HepG2 (cell line): ENCODE measurements around the gene UFSP2. TPM values are rescaled to one million over a fixed set of nuclear protein-coding genes. Genes with fewer than 3 reads are reported as not detected.

Source experiments
- CAMTA2 ChIP-seq: sonication (generic); formaldehyde crosslinking; IDR thresholded peaks from 2 replicates; pipeline ENCODE4 v1.4.0; 2020; ENCODE audit warnings: mild to moderate bottlenecking, missing genetic modification reagents, borderline replicate concordance
- EHMT2 ChIP-seq: fragments of 200-600 bp; sonication (generic); IDR thresholded peaks from 2 replicates; pipeline ENCODE4 v1.7.0; 2017; ENCODE audit warnings: antibody characterized with exemption, low read depth, low read length, borderline replicate concordance
- GTF3A ChIP-seq: sonication (generic); formaldehyde crosslinking; conservative IDR thresholded peaks from 2 replicates; pipeline ENCODE4 v1.4.0; 2020; ENCODE audit warnings: mild to moderate bottlenecking, missing genetic modification reagents
- RXRB ChIP-seq: IDR thresholded peaks from 2 replicates; pipeline ENCODE4 v1.6.1; 2016; ENCODE audit warnings: borderline replicate concordance, missing genetic modification reagents, missing compliant biosample characterization
- SOX6 ChIP-seq, 2 experiments: fragments of 450-650 bp in 1 of 2; sonication (generic) in 1 of 2; formaldehyde crosslinking in 1 of 2; IDR thresholded peaks; 2 replicates each; pipeline versions ENCODE4 v1.4.0 to v1.6.1; 2017 to 2020; ENCODE audit warnings: antibody characterized with exemption in 1 of 2, mild to moderate bottlenecking in 1 of 2, missing genetic modification reagents in 1 of 2
- YEATS2 ChIP-seq: sonication (generic); formaldehyde crosslinking; IDR thresholded peaks from 2 replicates; pipeline ENCODE4 v1.4.0; 2020; ENCODE audit warnings: missing genetic modification reagents, borderline replicate concordance
- ZNF12 ChIP-seq: sonication (generic); formaldehyde crosslinking; IDR thresholded peaks from 2 replicates; pipeline ENCODE4 v1.5.0; 2020; ENCODE audit warnings: missing genetic modification reagents
- ZNF230 ChIP-seq: sonication (generic); formaldehyde crosslinking; IDR thresholded peaks from 2 replicates; pipeline ENCODE4 v1.4.0; 2020; ENCODE audit warnings: mild to moderate bottlenecking, missing genetic modification reagents
- ZNF296 ChIP-seq: sonication (generic); formaldehyde crosslinking; conservative IDR thresholded peaks from 2 replicates; pipeline ENCODE4 v1.5.0; 2020; ENCODE audit warnings: mild to moderate bottlenecking, missing genetic modification reagents
- ZNF350 ChIP-seq: sonication (generic); formaldehyde crosslinking; IDR thresholded peaks from 2 replicates; pipeline ENCODE4 v1.4.0; 2020; ENCODE audit warnings: mild to moderate bottlenecking, low read depth, missing genetic modification reagents, borderline replicate concordance
- ZNF616 ChIP-seq: sonication (generic); formaldehyde crosslinking; IDR thresholded peaks from 2 replicates; pipeline ENCODE4 v1.5.0; 2020; ENCODE audit warnings: low read depth, mild to moderate bottlenecking, missing genetic modification reagents
- ZNF709 ChIP-seq: sonication (generic); formaldehyde crosslinking; IDR thresholded peaks from 2 replicates; pipeline ENCODE4 v1.5.0; 2020; ENCODE audit warnings: mild to moderate bottlenecking, missing genetic modification reagents
- ZNF891 ChIP-seq: sonication (generic); formaldehyde crosslinking; IDR thresholded peaks from 2 replicates; pipeline ENCODE4 v1.5.0; 2020; ENCODE audit warnings: mild to moderate bottlenecking, missing genetic modification reagents
- polyA plus RNA-seq, 8 experiments: library from polyadenylated mRNA; depleted of rRNA in 3 of 8; stranded (reverse) in 7 of 8; unstranded in 1 of 8; fragments of >200 nt; fragmentation: Illumina TruSeq in 4 of 8; extraction: Trizol in 4 of 8; gene quantifications; 2 replicates each; pipeline versions ENCODE4 v1.2.1 to v1.2.3, GENCODE V29; 2011 to 2016; ENCODE audit warnings: low read depth in 4 of 8, missing spikeins in 1 of 8, mixed read lengths in 1 of 8; ENCODE audit not compliant: insufficient read depth in 1 of 8
- total RNA-seq, 5 experiments: library from RNA; depleted of rRNA; stranded (reverse); fragments of >200 nt; fragmentation: Illumina TruSeq; extraction: Trizol; gene quantifications; 2 replicates each; pipeline ENCODE4 v1.2.3, GENCODE V29; 2016; ENCODE audit warnings: low read depth in 1 of 5
- TF ChIP-seq, protein P1 (sequence below): sonication (generic); formaldehyde crosslinking; IDR thresholded peaks from 2 replicates; pipeline ENCODE4 v1.4.0; 2020; ENCODE audit warnings: missing genetic modification reagents
- TF ChIP-seq, protein P2 (sequence below): sonication (generic); formaldehyde crosslinking; IDR thresholded peaks from 2 replicates; pipeline ENCODE4 v1.9.0; 2021; ENCODE audit warnings: missing genetic modification reagents, mild to moderate bottlenecking, borderline replicate concordance
- TF ChIP-seq, protein P3 (sequence below): sonication (generic); formaldehyde crosslinking; IDR thresholded peaks from 2 replicates; pipeline ENCODE4 v1.8.0; 2022; ENCODE audit warnings: mild to moderate bottlenecking, missing genetic modification reagents
- TF ChIP-seq, protein P4 (sequence below): sonication (generic); formaldehyde crosslinking; IDR thresholded peaks from 2 replicates; pipeline ENCODE4 v1.4.0; 2020; ENCODE audit warnings: missing genetic modification reagents
- TF ChIP-seq, protein P5 (sequence below): sonication (generic); formaldehyde crosslinking; IDR thresholded peaks from 2 replicates; pipeline ENCODE4 v1.5.1; 2020; ENCODE audit warnings: missing genetic modification reagents, mild to moderate bottlenecking, borderline replicate concordance

Gene UFSP2
- total and polyA plus RNA-seq, 2 of the 13 experiments (the other 11 are each of a cell fraction or from before 2014, with no cell fraction given): 24.1 to 32.3 TPM

DNA sequence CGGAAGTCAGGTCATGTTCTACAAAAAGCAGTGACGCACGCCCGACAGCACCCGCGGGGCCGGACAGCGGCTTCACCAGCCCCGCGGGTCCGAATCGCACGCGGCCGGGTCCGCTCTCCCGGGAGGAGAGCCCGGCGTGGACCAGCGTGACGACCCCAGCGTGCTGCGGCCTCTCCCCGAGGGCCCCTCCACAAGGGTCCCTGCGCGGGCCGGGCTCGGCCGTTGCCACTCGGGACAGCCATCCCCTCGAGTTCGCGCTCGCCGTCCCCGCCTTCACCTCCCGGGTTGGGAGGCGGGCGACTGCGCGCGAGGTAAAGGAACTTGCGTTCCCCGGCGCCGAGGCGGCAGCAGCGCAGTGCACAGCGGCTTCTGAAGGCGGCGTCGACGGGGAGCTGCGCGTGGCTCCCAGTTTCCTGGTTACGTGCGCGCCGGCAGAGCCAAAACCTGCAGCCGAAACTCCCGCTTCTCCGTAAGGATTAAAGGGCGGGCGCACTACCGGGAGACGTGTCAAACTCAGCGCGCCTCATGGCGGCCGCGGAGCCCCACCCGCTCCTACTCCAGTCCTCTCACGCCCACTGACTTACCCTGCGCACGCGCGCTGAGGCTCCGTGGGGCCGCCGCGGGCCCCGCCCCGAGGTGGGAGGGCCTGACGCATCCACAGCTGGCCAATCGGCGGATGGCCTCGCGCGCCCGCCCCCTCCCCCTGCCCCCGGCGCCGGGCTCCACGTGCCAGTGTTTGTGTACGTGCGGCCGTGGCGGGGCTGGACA lies 29.6 kb downstream of the UFSP2 start (continued):
- TF ChIP-seq ZNF709: peak; percentile 98
- TF ChIP-seq GTF3A (CRISPR knock-in tag): no peak
- no peak for TF ChIP-seq SOX6 (IDR thresholded peaks at IDR 0.05)
- TF ChIP-seq SOX6 (CRISPR knock-in tag; IDR thresholded peaks at IDR 0.05): no peak; the same call in 1 of the 2 replicates
- peak; percentile 97 for TF ChIP-seq ZNF891
- TF ChIP-seq ZNF12 (CRISPR knock-in tag): no peak
- peak; percentile 91 for TF ChIP-seq ZNF616 (CRISPR knock-in tag)
- TF ChIP-seq, protein P1, sequence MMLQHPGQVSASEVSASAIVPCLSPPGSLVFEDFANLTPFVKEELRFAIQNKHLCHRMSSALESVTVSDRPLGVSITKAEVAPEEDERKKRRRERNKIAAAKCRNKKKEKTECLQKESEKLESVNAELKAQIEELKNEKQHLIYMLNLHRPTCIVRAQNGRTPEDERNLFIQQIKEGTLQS: peak; percentile 61
- peak; percentile 45 for TF ChIP-seq RXRB
- TF ChIP-seq, protein P2, sequence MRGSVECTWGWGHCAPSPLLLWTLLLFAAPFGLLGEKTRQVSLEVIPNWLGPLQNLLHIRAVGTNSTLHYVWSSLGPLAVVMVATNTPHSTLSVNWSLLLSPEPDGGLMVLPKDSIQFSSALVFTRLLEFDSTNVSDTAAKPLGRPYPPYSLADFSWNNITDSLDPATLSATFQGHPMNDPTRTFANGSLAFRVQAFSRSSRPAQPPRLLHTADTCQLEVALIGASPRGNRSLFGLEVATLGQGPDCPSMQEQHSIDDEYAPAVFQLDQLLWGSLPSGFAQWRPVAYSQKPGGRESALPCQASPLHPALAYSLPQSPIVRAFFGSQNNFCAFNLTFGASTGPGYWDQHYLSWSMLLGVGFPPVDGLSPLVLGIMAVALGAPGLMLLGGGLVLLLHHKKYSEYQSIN (CRISPR knock-in tag): no peak
- TF ChIP-seq CAMTA2 (CRISPR knock-in tag): peak; percentile 85; the same call in 1 of the 2 replicates
- peak; percentile 99 for TF ChIP-seq ZNF230 (CRISPR knock-in tag)
- TF ChIP-seq EHMT2: no peak
- TF ChIP-seq, protein P3, sequence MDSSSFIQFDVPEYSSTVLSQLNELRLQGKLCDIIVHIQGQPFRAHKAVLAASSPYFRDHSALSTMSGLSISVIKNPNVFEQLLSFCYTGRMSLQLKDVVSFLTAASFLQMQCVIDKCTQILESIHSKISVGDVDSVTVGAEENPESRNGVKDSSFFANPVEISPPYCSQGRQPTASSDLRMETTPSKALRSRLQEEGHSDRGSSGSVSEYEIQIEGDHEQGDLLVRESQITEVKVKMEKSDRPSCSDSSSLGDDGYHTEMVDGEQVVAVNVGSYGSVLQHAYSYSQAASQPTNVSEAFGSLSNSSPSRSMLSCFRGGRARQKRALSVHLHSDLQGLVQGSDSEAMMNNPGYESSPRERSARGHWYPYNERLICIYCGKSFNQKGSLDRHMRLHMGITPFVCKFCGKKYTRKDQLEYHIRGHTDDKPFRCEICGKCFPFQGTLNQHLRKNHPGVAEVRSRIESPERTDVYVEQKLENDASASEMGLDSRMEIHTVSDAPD (CRISPR knock-in tag): peak; percentile 97
- peak; percentile 91; the same call in 1 of the 2 replicates for TF ChIP-seq ZNF296 (CRISPR knock-in tag)
- peak; percentile 79 for TF ChIP-seq ZNF350
- TF ChIP-seq, protein P4, sequence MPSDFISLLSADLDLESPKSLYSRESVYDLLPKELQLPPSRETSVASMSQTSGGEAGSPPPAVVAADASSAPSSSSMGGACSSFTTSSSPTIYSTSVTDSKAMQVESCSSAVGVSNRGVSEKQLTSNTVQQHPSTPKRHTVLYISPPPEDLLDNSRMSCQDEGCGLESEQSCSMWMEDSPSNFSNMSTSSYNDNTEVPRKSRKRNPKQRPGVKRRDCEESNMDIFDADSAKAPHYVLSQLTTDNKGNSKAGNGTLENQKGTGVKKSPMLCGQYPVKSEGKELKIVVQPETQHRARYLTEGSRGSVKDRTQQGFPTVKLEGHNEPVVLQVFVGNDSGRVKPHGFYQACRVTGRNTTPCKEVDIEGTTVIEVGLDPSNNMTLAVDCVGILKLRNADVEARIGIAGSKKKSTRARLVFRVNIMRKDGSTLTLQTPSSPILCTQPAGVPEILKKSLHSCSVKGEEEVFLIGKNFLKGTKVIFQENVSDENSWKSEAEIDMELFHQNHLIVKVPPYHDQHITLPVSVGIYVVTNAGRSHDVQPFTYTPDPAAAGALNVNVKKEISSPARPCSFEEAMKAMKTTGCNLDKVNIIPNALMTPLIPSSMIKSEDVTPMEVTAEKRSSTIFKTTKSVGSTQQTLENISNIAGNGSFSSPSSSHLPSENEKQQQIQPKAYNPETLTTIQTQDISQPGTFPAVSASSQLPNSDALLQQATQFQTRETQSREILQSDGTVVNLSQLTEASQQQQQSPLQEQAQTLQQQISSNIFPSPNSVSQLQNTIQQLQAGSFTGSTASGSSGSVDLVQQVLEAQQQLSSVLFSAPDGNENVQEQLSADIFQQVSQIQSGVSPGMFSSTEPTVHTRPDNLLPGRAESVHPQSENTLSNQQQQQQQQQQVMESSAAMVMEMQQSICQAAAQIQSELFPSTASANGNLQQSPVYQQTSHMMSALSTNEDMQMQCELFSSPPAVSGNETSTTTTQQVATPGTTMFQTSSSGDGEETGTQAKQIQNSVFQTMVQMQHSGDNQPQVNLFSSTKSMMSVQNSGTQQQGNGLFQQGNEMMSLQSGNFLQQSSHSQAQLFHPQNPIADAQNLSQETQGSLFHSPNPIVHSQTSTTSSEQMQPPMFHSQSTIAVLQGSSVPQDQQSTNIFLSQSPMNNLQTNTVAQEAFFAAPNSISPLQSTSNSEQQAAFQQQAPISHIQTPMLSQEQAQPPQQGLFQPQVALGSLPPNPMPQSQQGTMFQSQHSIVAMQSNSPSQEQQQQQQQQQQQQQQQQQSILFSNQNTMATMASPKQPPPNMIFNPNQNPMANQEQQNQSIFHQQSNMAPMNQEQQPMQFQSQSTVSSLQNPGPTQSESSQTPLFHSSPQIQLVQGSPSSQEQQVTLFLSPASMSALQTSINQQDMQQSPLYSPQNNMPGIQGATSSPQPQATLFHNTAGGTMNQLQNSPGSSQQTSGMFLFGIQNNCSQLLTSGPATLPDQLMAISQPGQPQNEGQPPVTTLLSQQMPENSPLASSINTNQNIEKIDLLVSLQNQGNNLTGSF (CRISPR knock-in tag): peak; percentile 98
- peak; percentile 77; the same call in 1 of the 2 replicates for TF ChIP-seq YEATS2
- TF ChIP-seq, protein P5, sequence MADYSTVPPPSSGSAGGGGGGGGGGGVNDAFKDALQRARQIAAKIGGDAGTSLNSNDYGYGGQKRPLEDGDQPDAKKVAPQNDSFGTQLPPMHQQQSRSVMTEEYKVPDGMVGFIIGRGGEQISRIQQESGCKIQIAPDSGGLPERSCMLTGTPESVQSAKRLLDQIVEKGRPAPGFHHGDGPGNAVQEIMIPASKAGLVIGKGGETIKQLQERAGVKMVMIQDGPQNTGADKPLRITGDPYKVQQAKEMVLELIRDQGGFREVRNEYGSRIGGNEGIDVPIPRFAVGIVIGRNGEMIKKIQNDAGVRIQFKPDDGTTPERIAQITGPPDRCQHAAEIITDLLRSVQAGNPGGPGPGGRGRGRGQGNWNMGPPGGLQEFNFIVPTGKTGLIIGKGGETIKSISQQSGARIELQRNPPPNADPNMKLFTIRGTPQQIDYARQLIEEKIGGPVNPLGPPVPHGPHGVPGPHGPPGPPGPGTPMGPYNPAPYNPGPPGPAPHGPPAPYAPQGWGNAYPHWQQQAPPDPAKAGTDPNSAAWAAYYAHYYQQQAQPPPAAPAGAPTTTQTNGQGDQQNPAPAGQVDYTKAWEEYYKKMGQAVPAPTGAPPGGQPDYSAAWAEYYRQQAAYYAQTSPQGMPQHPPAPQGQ: no peak
